Measurements from ENCODE around the gene FAM241B.

Gene FAM241B

GRCh38 chr10:69666756-69667155 lies 36.7 kb downstream of the FAM241B start:
- DNase-seq (ENCODE audit: low spot score): no peak

- no peak for DNase-seq (ENCODE audit: low spot score)
These were observed 38.7 kb downstream of the FAM241B start for GRCh38 chr10:69668721-69669120.

- no peak for DNase-seq (ENCODE audit: low spot score)
These were observed 39.4 kb downstream of the FAM241B start for GRCh38 chr10:69669409-69669808.

- DNase-seq (ENCODE audit: low spot score): no peak
These were observed 43.5 kb downstream of the FAM241B start for GRCh38 chr10:69673521-69673920.

- DNase-seq (ENCODE audit: low spot score): no peak
These were observed 44.7 kb downstream of the FAM241B start for GRCh38 chr10:69674786-69675185.

- DNase-seq (ENCODE audit: low spot score): no peak
These were observed 46.3 kb downstream of the FAM241B start for GRCh38 chr10:69676301-69676700.

- DNase-seq (ENCODE audit: low spot score): no peak
These were observed 48.1 kb downstream of the FAM241B start for GRCh38 chr10:69677985-69678654.

- DNase-seq (ENCODE audit: low spot score): no peak
These were observed 49.7 kb downstream of the FAM241B start for GRCh38 chr10:69679736-69680135.

GRCh38 chr10:69680610-69681009 lies 50.6 kb downstream of the FAM241B start:
- DNase-seq (ENCODE audit: low spot score): no peak

GRCh38 chr10:69681436-69681835 lies 51.4 kb downstream of the FAM241B start:
- DNase-seq (ENCODE audit: low spot score): no peak

- no peak for DNase-seq (ENCODE audit: low spot score)
These were observed 53.0 kb downstream of the FAM241B start for GRCh38 chr10:69682955-69683474.

Measured in HuH-7 (cell line).